ENCODE measurements around the gene NUP214.

DNA sequence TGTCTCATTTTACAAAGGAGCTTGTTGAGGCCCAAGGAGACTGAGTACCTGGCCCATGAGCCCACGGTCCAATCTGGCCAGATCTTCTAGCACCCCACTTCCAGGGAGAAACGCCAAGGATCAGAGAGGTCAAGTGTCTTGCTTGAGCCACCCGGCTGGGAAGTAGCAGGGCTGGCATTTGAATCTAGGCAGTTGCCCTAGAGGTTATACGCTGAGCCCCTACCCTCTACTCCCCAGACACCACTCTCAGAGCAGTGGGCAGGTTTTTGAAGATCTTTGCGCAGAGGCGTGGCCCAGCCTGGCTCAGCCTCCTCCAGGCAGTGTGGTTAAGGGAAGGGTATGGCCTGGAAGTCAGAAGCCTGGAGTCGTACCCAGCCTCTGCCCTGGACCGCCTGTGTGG is 5.8 kb upstream of the NUP214 start:
- TF ChIP-seq CTCF (conservative IDR thresholded peaks at IDR 0.05; ENCODE audit: low read depth, low read length) (no peak), ELK1 (IDR thresholded peaks at IDR 0.05; ENCODE audit: borderline replicate concordance, low read depth, low read length) (no peak), POLR2A (IDR thresholded peaks at IDR 0.05; ENCODE audit: low read depth, low read length) (no peak), SMC3 (IDR thresholded peaks at IDR 0.05; ENCODE audit: low read depth, low read length) (no peak), RFX5 (IDR thresholded peaks at IDR 0.05; ENCODE audit: low read depth, low read length) (no peak), RAD21 (IDR thresholded peaks at IDR 0.05; ENCODE audit: low read length) (no peak), RCOR1 (IDR thresholded peaks at IDR 0.05; ENCODE audit: insufficient replicate concordance, low read length) (no peak), FOS (IDR thresholded peaks at IDR 0.05; ENCODE audit: low read depth, low read length) (no peak), USF2 (IDR thresholded peaks at IDR 0.05; ENCODE audit: low read depth, low read length) (no peak), CEBPB (IDR thresholded peaks at IDR 0.05; ENCODE audit: low read depth, low read length) (no peak), BHLHE40 (IDR thresholded peaks at IDR 0.05; ENCODE audit: low read depth, low read length) (no peak), NFE2L2 (IDR thresholded peaks at IDR 0.05; ENCODE audit: low read depth, low read length) (no peak), CHD1 (IDR thresholded peaks at IDR 0.05; ENCODE audit: low read depth, low read length) (no peak)
